Esophagus squamous epithelium (tissue), 5 donors: ENCODE measurements around the gene SLC6A13. TPM values are rescaled to one million over a fixed set of nuclear protein-coding genes. Genes with fewer than 3 reads are reported as not detected.

ENCODE experiments used
- DNase-seq: peaks from one replicate; lab custom pipeline; 2025; lab: John Stamatoyannopoulos, UW
- H3K27ac ChIP-seq, 4 donors: fragments of 200-600 bp; sonication (generic); one replicate each; pipeline ENCODE4 v1.5.1; 2016 to 2019; ENCODE audit warnings: mild to moderate bottlenecking in 1 of 4
- H3K27me3 ChIP-seq, 4 donors: fragments of 200-600 bp; sonication (generic); 1 replicate in 3 of 4; 2 replicates in 1 of 4; pipeline versions ENCODE4 v1.5.1 to v1.6.0; 2017 to 2021; ENCODE audit warnings: antibody characterized with exemption in 1 of 4
- H3K36me3 ChIP-seq, 3 donors: fragments of 200-600 bp; sonication (generic); one replicate each; pipeline ENCODE4 v1.5.1; 2016 to 2019
- H3K4me1 ChIP-seq, 3 donors: fragments of 200-600 bp; sonication (generic); one replicate each; pipeline ENCODE4 v1.5.1; 2017 to 2019
- H3K4me3 ChIP-seq, 4 donors: fragments of 200-600 bp; sonication (generic); 1 replicate in 3 of 4; 2 replicates in 1 of 4; pipeline ENCODE4 v1.5.1; 2016 to 2019; ENCODE audit warnings: mild to moderate bottlenecking in 2 of 4, moderate library complexity in 1 of 4
- H3K9me3 ChIP-seq, 3 donors: fragments of 200-600 bp; sonication (generic); one replicate each; pipeline ENCODE4 v1.5.1; 2016 to 2019
- CTCF ChIP-seq, 6 experiments: fragments of 450-650 bp in 4 of 6; fragments of 200-600 bp in 2 of 6; sonication (generic) in 2 of 6; IDR thresholded peaks; one replicate each; pipeline ENCODE4 v1.5.1; 2016 to 2019; ENCODE audit warnings: antibody characterized with exemption in 6 of 6, mild to moderate bottlenecking in 4 of 6, moderate library complexity in 4 of 6
- POLR2A ChIP-seq, 4 donors: fragments of 450-650 bp; IDR thresholded peaks; one replicate each; pipeline ENCODE4 v1.6.1; 2017; ENCODE audit warnings: antibody characterized with exemption in 4 of 4, mild to moderate bottlenecking in 4 of 4, moderate library complexity in 3 of 4
- WGBS, 2 donors: methylation state at CpG; one replicate each; pipeline ENCODE4 v1.1.5; 2018; 5-methylcytosine and 5-hydroxymethylcytosine counted together
- intact Hi-C: fragments of 100-400 bp; cut with DNase I; formaldehyde crosslinking; loops from one replicate; pipeline ENCODE4 v1.15.0; 2022
- total RNA-seq, 4 donors: library from RNA; depleted of rRNA; stranded (reverse); fragments of >200 nt; gene quantifications; one replicate each; pipeline ENCODE4 v1.1.0, GENCODE V29; 2016
- donor health status: DM: yes; HTN: yes; CAD: no.

Gene SLC6A13
- total RNA-seq, 4 donors from 2014 or later = not detected

DNA sequence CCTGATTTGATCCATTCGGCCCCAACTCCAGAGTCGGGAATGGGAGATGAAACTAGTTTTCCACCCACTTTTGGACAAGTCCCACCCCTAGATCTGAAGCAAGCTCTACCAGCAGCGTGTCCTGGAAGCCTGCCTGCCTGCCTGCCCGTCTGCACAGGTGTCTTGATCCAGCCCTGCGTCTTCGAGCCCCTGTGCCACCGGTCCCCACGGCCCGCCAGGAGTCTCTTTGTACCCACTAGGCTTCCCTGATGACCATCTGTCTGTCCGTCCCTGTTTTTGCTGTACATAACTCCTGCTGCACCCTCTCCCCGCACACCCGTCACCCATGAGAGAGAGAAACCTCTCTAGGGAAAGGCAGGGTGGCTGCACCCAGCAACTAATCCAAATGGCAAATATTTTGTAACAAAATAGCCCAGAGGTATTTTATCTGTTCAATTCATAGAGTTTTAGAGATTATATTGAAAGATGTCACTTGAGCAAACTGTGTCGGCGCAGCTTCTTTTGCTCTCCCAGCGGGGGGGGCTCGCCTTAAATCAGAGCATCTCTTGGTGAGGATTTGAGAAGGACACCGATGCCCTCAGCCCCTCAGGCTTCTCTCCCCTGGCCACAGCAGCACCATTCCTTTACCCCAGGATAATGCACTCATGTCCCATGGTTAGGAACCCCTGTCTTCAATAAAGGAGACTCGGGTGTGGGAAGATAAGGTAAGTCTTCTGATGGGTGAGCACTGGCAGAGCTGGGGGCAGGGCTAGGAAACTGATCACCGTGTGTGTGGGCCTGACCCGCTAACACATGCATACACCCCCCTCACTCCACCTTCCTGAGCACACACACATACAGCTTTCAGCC, 84.4 kb downstream of the SLC6A13 start:
- 47 to 61% methylated on average over 18 of the region's 20 CpGs for WGBS, 2 donors
- no peak for DNase-seq
- no peaks in the 10 kb centered on the region for H3K9me3 ChIP-seq
- H3K27ac ChIP-seq = no peak overlapping the region
- TF ChIP-seq CTCF (IDR thresholded peaks at IDR 0.05) (no peak), POLR2A (IDR thresholded peaks at IDR 0.05) (no peak)
- no peaks in the 10 kb centered on the region for H3K36me3 ChIP-seq
- peaks cover 0 to 61% (median 0%) of the 10 kb centered on the region in 4 donors for H3K27me3 ChIP-seq
- peaks cover 13 to 51% (median 16%) of the 10 kb centered on the region in 3 donors for H3K4me1 ChIP-seq
- no peak overlapping the region for H3K4me3 ChIP-seq
- intact Hi-C loops = no loop called here

DNA sequence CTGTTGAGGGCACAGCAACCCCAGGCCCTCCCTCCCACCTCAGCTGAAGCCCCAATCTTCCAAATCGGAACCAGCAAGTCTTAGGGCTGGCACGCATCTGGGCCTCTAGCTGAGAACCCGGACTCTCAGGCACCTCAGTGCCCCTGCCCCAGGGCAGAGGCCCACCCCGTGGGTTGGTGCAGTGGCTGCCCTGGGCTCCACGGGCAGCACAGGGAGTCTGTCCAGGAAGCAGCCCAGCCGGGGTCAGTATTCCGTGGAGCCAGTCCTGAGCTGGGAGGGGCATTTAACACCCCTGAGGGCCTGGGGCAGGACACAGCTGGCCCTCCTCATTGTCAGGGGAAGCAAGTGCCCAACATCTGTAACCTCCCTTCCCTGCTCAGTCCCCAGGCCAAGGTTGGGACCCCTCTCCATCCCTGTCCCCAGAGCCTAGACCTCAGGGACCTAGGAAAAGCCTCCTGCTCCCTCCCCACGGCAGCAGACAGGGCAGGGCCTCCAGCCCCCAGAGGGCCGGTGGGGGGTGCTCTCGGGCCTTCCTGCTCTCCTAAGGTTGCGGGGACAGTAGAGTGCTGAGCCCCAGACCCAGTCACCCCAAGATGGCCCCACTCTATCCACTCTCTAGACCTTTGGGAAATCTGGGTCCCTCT, 85.2 kb downstream of the SLC6A13 start:
- Histone ChIP-seq H3K27me3 (peaks cover 0 to 69% (median 0%) of the 10 kb centered on the region in 4 donors), H3K27ac (no peak overlapping the region), H3K36me3 (no peaks in the 10 kb centered on the region), H3K9me3 (no peaks in the 10 kb centered on the region), H3K4me3 (no peak overlapping the region), H3K4me1 (peaks cover 13 to 56% (median 16%) of the 10 kb centered on the region in 3 donors)
- 33% methylated on average over 1 of the region's 11 CpGs; no CpG with 5 or more reads in 1 of the 2 donors for WGBS, 2 donors
- DNase-seq = no peak
- TF ChIP-seq POLR2A (IDR thresholded peaks at IDR 0.05) = no peak
- TF ChIP-seq CTCF (IDR thresholded peaks at IDR 0.05) = no peak
- intact Hi-C loops = no loop called here

- intact Hi-C loops = no loop called here
- 25 to 42% methylated on average over 8 to 13 of the region's 16 CpGs for WGBS, 2 donors
- TF ChIP-seq CTCF (IDR thresholded peaks at IDR 0.05) (no peak), POLR2A (IDR thresholded peaks at IDR 0.05) (no peak)
- Histone ChIP-seq H3K9me3 (no peaks in the 10 kb centered on the region), H3K4me3 (no peak overlapping the region), H3K36me3 (no peaks in the 10 kb centered on the region), H3K27me3 (peaks cover 0 to 69% (median 0%) of the 10 kb centered on the region in 4 donors), H3K4me1 (peaks cover 13 to 61% (median 23%) of the 10 kb centered on the region in 3 donors), H3K27ac (peak overlapping the region in 1 of 4 donors; percentile 5)
- no peak for DNase-seq
Measured at GRCh38 chr12:176321-177181, 86.1 kb downstream of the SLC6A13 start.

DNA sequence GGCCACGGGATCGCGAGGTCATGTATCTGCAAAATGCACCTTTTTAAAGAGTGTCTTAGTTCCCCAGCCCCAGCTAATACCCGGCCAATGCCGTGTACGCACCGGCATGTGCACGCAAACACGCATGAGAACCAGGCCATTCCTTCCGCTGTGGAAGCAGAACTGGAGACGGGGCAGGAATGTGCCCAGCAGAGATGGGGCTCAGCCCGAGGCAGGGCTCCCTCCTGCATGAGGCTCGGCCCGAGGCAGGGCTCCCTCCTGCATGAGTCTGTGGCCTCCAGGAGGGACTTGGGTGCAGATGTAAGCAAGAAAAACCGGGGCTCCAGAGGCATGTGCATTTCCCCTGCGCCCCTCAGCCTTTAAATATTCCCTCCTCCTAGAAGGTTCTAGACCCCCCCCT, 86.9 kb downstream of the SLC6A13 start:
- no peak overlapping the region for H3K27ac ChIP-seq
- H3K4me3 ChIP-seq = no peak overlapping the region
- no CpG with 5 or more reads among the region's 16 CpGs for WGBS, 2 donors
- TF ChIP-seq POLR2A (IDR thresholded peaks at IDR 0.05) = no peak
- no peak for TF ChIP-seq CTCF (IDR thresholded peaks at IDR 0.05)
- no peaks in the 10 kb centered on the region for H3K36me3 ChIP-seq
- intact Hi-C loops = no loop called here
- no peak for DNase-seq
- H3K9me3 ChIP-seq = no peaks in the 10 kb centered on the region
- H3K4me1 ChIP-seq = peaks cover 13 to 61% (median 23%) of the 10 kb centered on the region in 3 donors
- H3K27me3 ChIP-seq = peaks cover 0 to 70% (median 0%) of the 10 kb centered on the region in 4 donors
